HG03457 (cell line): ENCODE measurements around the gene LRRC10.

Experiments used
- ATAC-seq: cut with Tn5 transposase; IDR thresholded peaks from one replicate; pipeline ENCODE4 v1.9.1; 2021; ENCODE audit warnings: moderate number of reproducible peaks; ENCODE audit not compliant: unreplicated experiment

Gene LRRC10, protein sequence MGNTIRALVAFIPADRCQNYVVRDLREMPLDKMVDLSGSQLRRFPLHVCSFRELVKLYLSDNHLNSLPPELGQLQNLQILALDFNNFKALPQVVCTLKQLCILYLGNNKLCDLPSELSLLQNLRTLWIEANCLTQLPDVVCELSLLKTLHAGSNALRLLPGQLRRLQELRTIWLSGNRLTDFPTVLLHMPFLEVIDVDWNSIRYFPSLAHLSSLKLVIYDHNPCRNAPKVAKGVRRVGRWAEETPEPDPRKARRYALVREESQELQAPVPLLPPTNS

DNA sequence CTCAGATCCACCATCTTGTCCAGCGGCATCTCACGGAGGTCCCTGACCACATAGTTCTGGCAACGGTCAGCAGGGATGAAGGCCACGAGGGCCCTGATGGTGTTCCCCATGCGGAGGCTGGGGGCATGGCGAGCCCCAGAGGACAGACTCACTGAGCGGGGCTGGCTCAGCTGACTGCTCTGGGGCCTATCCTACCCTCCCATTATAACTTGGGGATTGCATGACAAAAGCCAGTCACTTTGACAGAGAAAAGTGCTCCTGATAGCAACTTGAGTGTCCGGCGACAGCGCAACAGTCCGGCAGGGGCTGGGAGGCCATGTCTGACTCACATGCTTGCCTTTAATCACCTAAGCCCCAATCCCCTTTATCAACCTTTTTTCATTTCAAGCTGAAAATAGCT, at the start of gene LRRC10:
LRRC10 (minus strand) TSS at position 179 of the 400 bp plus-strand sequence; CDS start at position 110, 69 bp downstream.
- ATAC-seq = no peak

DNA sequence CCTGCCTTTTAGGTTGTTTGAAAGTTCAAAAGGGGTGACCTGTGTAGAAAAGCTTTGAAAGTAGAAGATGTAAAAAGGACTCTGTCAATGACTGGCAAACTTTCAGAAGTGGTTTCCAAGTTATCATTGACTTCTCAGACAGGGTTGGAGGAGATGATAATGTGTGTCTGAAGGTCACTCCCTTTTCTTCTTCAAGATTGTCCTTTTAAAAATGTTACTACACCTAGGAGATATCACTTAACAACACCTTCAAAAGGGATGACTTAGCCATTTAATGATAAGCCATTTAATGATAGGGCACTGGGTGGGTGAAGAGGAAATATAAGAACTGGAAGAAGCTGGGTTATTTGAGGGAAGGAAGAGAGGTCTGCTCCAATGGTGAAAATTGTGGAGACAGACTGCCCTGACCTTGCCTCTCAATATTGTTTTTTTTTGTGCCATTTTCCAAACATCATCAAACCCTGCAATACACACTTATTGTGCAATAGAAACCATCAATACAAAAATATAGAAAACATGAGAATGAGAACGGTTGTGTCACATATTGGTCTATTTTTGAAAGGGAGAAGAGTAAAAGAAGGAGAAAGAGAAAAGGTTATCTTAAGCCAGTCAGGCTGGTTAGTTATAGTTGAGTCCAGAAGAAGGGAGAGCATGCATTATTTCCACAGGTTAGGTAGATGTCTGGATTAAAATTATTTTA, 49.6 kb upstream of the LRRC10 start:
- ATAC-seq = no peak

DNA sequence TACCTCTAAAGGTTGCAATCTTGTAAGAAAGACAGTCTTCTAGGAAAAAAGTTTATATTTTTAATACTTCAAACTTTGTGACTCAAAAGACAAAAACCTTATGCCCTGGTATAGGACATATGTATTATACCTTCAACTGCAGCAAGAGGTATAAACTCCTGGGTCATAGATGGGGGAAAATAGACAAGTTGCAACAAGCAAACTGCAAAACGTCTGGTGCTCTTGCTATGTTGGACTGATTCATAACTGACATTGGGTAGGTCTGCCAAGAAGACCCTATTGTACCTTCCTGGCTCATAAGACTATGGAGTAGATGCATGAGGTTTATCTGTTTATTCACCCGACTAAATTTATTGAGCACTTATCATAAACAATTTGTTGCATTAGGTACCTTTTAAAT, 47.5 kb upstream of the LRRC10 start:
- ATAC-seq = no peak

DNA sequence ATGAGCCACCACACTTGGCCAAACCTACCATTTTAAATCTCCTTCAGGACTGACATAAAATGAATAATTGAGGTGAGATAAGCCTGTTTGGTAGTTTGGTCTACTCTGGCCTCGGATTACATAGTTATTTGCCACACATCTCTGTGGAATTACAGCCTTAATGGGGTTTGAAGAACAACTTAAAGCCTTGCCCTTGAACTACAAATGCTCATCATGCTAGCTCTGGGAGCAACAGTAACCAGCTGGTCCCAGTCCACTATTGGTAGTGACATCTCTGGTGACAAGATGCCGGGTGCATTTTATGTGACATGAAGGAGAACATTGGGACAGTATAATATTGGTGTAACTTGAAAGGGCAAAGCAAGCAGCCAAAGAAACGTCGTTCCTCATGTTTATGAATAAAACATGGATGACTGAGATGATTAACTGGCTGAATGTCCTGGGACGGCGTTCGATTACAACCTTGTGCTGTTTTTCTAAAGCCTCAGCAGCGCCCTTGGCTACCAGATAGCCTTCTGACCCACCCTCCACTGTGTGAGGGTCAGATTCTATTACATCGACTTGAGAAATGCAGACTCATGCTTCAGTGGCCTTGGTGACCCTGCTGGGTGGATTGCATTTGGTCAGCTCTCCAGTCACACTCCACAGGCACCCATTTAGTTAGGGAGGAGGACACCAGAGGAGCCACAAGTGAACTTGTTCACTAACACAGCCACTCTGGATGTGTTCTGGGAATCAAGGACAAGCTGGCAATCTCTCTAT, 46.9 kb upstream of the LRRC10 start:
- no peak for ATAC-seq

DNA sequence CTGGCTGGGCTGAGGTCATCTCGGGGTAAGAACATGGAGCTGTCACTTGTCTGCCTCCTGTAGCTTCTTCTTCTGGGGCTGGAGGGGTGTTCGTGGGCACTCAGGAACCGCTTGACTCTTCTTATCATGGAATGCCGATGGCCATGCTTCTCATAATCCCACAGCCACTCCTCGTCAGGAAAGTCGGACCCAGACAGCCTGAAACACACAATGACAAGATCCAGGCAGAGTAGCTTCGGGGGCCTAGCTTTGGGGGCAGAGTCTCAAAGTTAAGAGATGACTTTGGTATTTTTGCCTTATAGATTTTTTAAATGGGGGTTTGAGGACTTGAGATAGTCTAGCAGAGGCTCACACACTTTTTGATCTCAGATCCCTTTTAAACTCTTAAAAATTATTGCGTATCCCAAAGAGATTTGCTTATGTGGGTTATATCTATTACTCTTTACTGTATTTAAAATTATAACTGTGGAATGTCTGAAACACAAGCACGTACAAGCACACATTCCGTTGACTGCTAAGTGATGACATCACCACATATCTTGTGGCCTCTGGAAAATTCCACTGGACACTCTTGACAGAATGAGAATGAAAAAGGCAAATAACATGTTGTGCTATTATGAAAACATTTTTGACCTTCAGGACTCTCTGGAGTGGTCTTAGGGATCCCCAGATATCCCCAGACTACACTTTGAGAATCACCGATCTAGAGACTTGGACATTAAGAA, 45.1 kb upstream of the LRRC10 start:
- no peak for ATAC-seq

DNA sequence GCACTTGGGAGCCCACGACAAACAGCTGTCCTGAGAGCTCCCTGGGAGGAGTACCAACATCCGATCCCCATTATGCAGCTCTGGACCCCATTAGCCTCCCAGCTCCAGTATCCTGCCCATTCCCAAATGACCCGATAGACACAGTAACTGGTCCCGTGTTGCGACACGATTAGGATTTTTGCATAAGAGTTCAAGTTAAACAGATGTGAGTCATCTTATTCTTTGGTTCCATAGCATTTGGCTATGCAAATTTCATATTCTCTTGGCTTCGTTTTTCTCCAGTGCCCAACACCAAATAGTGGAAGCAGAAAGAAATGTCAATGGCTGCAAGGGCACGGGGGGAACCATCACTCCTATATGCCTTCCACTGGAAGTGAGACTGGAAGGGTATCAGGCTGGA, 43.0 kb upstream of the LRRC10 start:
- ATAC-seq = no peak

DNA sequence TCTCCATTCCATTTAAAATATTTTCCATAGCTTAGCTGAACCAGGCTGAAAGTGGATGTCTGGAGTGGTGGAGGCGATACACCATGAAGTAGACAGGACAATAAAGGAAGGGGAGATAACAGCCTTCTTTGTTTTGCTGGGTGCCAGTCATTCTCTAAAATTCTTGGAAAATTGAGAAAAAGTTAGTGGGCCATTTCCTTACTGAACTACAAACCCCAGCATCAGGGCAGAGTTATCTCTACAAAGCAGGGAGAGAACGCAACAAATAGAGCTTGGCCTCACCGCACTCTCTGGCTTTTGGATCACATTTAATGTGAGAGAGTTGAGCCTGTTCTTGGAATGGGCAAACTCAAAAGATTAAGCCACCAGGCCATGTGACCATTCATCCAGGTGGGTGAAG, 41.2 kb upstream of the LRRC10 start:
- no peak for ATAC-seq

DNA sequence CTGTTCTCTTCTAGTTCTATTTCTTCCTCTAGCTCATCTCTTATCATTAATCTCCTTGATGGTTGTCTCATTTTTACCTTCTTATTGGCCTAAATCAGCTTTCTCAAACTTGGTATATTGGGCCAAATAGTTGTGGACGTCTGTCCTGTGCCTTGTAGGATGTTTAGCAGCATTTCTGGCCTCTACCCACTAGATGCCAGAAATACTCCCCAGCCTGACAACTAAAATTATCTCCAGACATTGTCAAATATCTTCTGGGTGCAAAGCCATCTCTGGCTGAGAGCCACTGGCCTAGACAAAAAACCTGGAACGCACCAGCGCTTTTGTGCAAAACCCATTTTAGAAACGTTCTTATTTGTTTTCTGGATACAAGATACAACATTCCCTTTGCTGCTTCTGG, 38.8 kb upstream of the LRRC10 start:
- no peak for ATAC-seq

DNA sequence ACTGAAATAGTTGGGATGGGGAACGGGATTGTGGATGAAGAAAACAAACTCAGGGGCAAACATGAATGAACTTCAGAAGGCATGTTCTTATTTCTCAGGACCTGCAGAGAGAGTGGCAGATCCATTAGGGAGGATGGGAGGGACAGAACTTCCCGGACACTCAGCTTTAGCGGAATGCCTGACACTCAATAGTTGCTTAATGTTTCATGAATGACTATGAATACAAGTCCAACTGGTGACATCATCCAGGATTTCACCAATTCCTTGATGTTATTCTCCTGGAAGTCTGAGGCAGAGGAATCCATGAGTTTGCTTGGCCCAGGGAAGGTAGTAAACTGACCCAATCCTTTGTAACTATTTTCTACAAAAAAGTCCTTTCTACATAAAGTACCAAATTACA, 37.8 kb upstream of the LRRC10 start:
- ATAC-seq = no peak

DNA sequence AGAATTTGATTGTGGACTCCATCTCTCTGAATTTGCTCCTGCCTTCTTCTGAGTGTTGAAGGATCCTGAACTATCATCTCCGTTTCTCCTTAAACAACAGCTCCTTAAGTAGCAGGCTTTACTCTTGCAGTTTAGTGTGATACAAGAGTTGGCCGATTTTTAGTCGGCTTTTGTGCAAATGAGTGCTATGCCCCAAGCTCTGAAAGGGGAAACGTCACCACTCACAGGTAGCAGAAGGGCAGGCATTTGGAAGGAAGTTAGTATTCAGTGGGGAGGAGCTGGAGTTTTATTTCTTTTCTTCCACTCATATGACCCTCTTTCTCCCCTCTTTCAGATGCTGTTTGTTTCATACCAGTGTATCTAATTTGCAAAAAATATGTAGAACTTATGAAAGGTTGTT, 36.5 kb upstream of the LRRC10 start:
- no peak for ATAC-seq

DNA sequence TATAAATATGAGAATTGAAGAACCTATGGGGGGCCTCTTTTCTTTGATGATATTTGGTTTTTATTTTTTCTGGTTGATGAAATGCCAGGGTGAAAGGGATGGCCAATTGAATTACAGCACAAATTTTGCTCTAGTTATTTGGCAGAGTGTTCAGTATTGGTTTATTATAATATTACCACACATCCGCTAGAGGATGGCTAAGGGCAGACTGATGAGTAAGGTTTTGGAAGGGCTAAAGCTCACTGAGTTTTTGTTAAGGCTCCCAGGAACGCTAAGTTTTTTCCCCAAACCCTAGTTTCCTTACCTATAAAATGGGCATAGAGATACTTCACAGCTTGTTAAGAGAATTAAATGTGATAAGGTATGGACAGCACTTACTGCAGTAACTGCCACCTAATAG, 34.3 kb upstream of the LRRC10 start:
- no peak for ATAC-seq

DNA sequence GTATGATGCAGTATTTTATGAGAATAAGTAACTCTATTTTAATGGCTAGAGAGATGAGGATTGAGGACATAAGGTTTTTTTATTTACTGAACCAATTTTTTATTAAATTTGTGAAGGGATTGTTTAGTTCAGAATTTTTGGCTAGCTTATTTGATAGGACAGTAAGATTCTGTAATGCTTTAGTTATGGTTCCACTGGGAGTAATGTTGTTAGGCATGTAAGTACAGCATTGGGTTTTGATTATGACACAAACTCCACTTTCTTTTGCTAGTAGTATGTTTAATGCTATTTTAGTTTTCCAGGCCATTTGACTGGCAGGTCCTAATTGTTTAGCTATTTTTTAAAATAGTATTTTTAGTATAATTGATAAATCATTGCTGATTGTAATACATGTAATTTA, 33.8 kb upstream of the LRRC10 start:
- ATAC-seq = no peak

DNA sequence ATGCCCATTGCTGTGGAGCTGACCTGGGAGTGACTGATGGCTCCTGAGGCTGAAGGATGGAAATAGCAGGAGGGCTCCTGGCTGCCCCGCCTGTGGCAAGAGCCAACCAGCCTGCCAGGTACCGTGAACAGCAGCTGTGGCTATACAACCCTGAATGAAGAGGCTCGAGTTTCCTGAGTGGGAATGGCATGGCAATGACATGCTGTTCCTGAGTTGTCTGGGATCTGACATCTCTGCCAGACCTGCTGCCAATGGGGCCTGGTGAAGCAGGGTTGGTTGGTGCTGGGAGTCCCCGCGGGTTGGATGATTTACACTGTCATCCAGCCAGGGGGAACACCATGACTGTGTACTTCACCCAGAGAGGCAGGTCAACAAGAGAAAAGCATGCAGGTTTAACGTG, 31.8 kb upstream of the LRRC10 start:
- no peak for ATAC-seq

DNA sequence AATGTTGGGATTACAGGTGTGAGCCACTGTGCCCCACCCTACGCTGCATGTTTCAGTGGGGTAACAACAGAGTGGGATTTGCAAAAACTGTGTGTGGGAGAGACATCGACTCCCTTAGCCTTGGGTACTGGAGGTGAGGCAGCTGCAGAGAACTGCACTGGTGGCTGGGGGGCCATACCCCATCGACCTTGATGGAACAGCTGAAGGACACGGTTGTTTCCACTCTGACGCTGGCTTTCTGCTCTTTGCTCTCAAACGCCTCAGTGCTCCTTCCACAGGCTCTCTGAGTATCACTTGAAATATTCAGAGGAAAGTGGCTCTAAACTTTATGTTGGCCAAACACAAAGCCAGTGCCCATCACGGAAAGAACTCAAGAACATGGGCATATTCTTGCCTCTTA, 30.8 kb upstream of the LRRC10 start:
- no peak for ATAC-seq

DNA sequence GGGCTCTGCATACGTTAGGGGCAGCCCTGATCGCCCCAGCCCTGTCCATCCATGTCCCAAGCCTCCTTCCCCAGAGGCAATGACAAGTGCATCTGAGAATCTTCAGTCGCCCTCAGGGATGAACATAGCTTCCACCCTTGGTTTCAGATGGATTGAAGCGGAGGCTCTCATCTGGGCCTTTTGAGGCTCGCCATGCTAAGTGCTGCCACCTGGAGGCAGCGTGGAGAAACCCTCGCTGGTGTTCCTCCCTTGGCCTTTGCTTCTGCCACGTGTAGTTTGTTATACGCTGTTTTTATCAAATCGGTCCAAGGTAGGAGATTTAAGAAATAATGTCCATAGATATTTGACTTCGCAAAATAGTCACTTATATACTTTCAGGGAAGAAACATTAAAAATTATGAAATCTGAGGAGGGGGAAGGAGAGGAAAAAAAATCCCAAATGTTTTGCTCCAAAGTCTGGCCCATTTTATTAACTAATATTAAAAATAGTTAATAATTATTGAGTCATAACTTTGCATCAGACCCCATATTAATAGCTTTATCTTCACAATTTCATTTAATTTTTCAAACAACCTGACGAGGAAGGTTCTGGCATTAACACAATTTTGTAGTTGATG, 28.8 kb upstream of the LRRC10 start:
- ATAC-seq = peak; percentile 71

DNA sequence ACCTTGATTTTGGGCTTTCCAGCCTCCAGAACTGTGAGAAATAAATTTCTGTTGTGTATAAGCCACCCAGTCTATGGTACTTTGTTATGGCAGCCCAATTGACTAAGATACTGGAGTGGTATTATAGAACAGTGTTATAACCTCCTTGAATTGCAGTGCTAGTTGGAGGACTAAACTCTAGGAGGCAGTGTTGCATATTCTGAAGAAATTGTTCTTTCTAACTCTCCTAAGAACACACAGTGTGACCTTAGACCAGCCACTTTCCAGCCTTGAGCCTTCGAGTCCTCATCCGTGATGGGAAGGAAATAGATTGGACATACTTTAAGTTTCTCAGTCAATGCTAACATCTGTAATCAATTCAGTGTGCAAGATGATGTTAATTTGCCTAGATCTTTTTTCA, 22.4 kb upstream of the LRRC10 start:
- no peak for ATAC-seq

DNA sequence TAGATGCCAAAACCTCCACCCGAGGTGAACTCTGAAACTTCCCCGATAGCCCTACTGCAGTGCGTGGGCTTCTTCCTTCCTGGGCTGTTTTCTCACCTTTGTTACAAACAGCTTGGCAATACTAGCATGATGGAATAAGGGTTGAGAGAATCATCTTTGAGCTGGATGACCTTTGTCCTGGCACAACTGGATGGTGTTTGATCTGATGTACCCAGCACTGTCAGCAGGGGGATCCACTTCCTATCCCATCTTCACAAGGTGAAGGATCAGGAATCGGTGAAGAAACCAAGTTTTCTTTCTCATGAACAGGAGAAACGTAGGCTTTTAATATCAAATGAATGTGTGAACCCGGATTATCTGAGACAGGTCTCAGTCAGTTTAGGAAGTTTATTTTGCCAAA, 19.5 kb upstream of the LRRC10 start:
- ATAC-seq = no peak

DNA sequence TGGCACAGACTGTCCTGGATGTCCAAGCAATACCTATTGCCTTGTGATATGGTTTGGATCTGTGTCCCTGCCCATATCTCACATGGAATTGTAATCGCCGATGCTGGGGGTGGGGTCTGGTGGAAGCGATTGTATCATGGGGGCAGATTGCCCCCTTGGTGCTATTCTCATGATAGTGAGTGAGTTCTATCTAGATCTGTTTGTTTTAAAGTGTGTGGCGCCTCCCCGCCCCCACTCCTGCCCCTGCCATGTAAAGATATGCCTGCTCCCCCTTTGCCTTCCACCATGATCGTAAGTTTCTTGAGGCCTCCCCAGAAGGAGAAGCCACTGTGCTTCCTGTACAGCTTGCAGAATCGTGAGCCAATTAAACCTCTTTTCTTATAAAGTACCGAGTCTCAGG, 16.8 kb upstream of the LRRC10 start:
- no peak for ATAC-seq

DNA sequence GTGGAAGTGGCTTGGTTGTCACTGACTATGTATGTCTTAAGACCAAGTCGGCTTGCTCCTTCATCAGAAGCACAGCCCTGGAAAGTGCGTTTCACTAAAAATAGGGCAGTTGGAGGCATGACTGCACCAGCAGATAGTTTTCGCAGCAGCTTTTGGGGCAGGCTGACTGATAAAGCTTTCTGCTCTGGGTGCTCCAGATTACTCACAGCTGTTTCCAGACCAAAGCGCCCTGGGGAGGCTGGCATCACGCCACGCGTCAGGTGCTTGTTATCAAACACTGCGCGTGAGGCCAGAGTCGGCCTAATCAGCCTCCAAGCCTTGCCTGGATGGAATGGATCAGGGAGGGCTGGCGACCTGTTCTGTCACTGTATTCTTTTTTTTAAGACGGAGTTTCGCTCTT, 13.3 kb upstream of the LRRC10 start:
- ATAC-seq = no peak

DNA sequence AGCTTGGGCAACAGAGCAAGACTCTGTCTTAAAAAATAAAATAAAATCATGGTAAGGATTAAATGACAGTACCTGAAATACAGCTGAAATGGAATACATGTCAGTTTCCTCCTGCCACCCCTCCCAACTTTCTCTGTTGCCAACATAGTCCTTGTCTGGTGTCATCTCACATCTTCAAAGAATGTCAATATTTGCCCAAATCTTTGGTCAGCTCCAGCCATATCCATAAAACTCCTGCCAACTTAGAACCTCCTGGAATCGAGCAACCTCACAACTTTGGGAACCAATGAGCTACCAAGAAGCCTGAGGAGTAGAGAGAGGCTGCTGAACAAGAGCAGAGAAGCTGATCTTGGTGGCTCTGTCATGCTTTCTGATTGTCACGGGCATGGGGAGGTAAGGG, 10.8 kb upstream of the LRRC10 start:
- no peak for ATAC-seq

DNA sequence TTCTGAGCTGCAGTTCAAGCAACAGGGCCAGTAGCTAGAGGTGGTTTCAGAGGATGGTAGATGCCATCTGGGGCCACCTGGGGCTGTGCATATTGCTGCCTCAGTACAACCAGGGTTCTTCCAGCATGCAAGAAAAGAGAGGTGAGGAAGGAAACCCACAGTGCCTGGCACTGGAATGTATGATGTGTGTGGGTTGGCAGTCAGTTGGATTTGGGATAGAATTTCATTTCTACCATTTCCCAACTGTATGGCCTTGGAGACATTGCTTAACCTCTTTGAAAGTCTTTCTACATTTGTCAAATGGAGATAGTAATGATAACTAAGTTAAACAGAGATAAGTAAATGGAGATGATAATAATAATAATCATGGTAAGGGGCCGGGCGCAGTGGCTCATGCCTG, 10.2 kb upstream of the LRRC10 start:
- no peak for ATAC-seq
